ENCODE data around the gene MFSD6. TPM values are rescaled to one million over a fixed set of nuclear protein-coding genes. Genes with fewer than 3 reads are reported as not detected.

MFSD6 gene
- polyA plus RNA-seq, 2 of the 4 experiments (the other 2 are of a cell fraction), result 14.3 to 41.3 TPM

- DNase-seq (ENCODE audit: low read depth in 1 of 2, low spot score in 1 of 2) (no peak), ATAC-seq (no peak), FAIRE-seq (no peak)
- Histone ChIP-seq H3K4me2 (no peak overlapping the region), H3K27ac (no peak overlapping the region), H3K9me3 (no peaks in the 10 kb centered on the region), H3K4me3 (no peak overlapping the region), H3K4me1 (peaks cover 9% of the 10 kb centered on the region; the same call in 2 of the 3 replicates)
- CTCF ChIA-PET, result no interaction called here
- POLR2A ChIA-PET, result no interaction called here
- 83% methylated on average over 2 of the region's 2 CpGs for WGBS (ENCODE audit: missing lambda C conversion rate)
- TF ChIP-seq FOXS1 (CRISPR knock-in tag; IDR thresholded peaks at IDR 0.05) (no peak), NPAS2 (CRISPR knock-in tag; IDR thresholded peaks at IDR 0.05; ENCODE audit: borderline replicate concordance) (no peak), ZSCAN20 (CRISPR knock-in tag; IDR thresholded peaks at IDR 0.05) (no peak), RARB (CRISPR knock-in tag; IDR thresholded peaks at IDR 0.05) (no peak), ZNF302 (CRISPR knock-in tag; IDR thresholded peaks at IDR 0.05) (no peak), JUN (IDR thresholded peaks at IDR 0.05) (no peak), EHMT2 (IDR thresholded peaks at IDR 0.05; ENCODE audit: low read depth) (no peak), CHD4 (IDR thresholded peaks at IDR 0.05; ENCODE audit: borderline replicate concordance) (no peak), KDM5A (IDR thresholded peaks at IDR 0.05) (no peak), RAD21 (conservative IDR thresholded peaks at IDR 0.05 in 1 of 2, IDR thresholded peaks at IDR 0.05 in 1 of 2) (no peak), EHF (CRISPR knock-in tag; IDR thresholded peaks at IDR 0.05) (no peak), ATOH8 (CRISPR knock-in tag; IDR thresholded peaks at IDR 0.05; ENCODE audit: low read depth) (no peak), POLR2A (IDR thresholded peaks at IDR 0.05; ENCODE audit: low read length) (no peak), CBX8 (IDR thresholded peaks at IDR 0.05) (no peak)
- TF ChIP-seq, protein P1, sequence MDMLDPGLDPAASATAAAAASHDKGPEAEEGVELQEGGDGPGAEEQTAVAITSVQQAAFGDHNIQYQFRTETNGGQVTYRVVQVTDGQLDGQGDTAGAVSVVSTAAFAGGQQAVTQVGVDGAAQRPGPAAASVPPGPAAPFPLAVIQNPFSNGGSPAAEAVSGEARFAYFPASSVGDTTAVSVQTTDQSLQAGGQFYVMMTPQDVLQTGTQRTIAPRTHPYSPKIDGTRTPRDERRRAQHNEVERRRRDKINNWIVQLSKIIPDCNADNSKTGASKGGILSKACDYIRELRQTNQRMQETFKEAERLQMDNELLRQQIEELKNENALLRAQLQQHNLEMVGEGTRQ (IDR thresholded peaks at IDR 0.05), result no peak
These were observed 54.0 kb downstream of the MFSD6 start for GRCh38 chr2:190462181-190462580.

- no peak for TF ChIP-seq MYC (IDR thresholded peaks at IDR 0.05; ENCODE audit: borderline replicate concordance, low read length)
- no peak for TF ChIP-seq POLR2A (IDR thresholded peaks at IDR 0.05; ENCODE audit: low read length)
- TF ChIP-seq, protein P2, sequence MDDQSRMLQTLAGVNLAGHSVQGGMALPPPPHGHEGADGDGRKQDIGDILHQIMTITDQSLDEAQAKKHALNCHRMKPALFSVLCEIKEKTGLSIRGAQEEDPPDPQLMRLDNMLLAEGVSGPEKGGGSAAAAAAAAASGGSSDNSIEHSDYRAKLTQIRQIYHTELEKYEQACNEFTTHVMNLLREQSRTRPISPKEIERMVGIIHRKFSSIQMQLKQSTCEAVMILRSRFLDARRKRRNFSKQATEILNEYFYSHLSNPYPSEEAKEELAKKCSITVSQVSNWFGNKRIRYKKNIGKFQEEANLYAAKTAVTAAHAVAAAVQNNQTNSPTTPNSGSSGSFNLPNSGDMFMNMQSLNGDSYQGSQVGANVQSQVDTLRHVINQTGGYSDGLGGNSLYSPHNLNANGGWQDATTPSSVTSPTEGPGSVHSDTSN (IDR thresholded peaks at IDR 0.05), result no peak
- no peak for TF ChIP-seq PHF8 (IDR thresholded peaks at IDR 0.05; ENCODE audit: borderline replicate concordance, low read depth)
- no peak for TF ChIP-seq HOXB13 (CRISPR knock-in tag; IDR thresholded peaks at IDR 0.05; ENCODE audit: low read depth)
- no peak for TF ChIP-seq TFCP2L1 (CRISPR knock-in tag; IDR thresholded peaks at IDR 0.05)
- TF ChIP-seq POLR2AphosphoS2 (conservative IDR thresholded peaks at IDR 0.05; ENCODE audit: low read length), result no peak
- TF ChIP-seq, protein P3, sequence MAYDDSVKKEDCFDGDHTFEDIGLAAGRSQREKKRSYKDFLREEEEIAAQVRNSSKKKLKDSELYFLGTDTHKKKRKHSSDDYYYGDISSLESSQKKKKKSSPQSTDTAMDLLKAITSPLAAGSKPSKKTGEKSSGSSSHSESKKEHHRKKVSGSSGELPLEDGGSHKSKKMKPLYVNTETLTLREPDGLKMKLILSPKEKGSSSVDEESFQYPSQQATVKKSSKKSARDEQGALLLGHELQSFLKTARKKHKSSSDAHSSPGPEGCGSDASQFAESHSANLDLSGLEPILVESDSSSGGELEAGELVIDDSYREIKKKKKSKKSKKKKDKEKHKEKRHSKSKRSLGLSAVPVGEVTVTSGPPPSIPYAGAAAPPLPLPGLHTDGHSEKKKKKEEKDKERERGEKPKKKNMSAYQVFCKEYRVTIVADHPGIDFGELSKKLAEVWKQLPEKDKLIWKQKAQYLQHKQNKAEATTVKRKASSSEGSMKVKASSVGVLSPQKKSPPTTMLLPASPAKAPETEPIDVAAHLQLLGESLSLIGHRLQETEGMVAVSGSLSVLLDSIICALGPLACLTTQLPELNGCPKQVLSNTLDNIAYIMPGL (CRISPR knock-in tag; IDR thresholded peaks at IDR 0.05; ENCODE audit: borderline replicate concordance), result no peak
- TF ChIP-seq HOXB5 (CRISPR knock-in tag; IDR thresholded peaks at IDR 0.05), result no peak
- no peak for FAIRE-seq
- POLR2A ChIA-PET, result no interaction called here
- peaks cover 12% of the 10 kb centered on the region for H3K4me1 ChIP-seq
- no peak overlapping the region for H3K27ac ChIP-seq
- no peak for ATAC-seq
- DNase-seq (ENCODE audit: low read depth in 1 of 2, low spot score in 1 of 2), result no peak
- no peak overlapping the region for H3K4me2 ChIP-seq
- no peak overlapping the region for H3K4me3 ChIP-seq
- 88% methylated on average over 1 of the region's 1 CpG for WGBS (ENCODE audit: missing lambda C conversion rate)
- H3K9me3 ChIP-seq, result no peaks in the 10 kb centered on the region
- CTCF ChIA-PET, result no interaction called here
These were observed 54.5 kb downstream of the MFSD6 start for GRCh38 chr2:190462611-190463010.
